Upper lobe of right lung (tissue), 1 donor: ENCODE data around the gene EML4. TPM values are rescaled to one million over a fixed set of nuclear protein-coding genes. Genes with fewer than 3 reads are reported as not detected.

ENCODE experiments used
- ATAC-seq: fragments of 200-7000 bp; cut with Tn5 transposase; one replicate; pipeline ENCODE4 v1.9.1; 2020; ENCODE audit warnings: mild to moderate bottlenecking, moderate library complexity
- DNase-seq: peaks from one replicate; pipeline ENCODE4 v3.0.0-alpha.2; 2020
- H3K27ac ChIP-seq: fragments of 200-600 bp; one replicate; pipeline ENCODE4 v1.8.0; 2022
- H3K27me3 ChIP-seq: fragments of 200-600 bp; one replicate; pipeline ENCODE4 v1.8.0; 2022; ENCODE audit warnings: mild to moderate bottlenecking
- H3K36me3 ChIP-seq: fragments of 200-600 bp; one replicate; pipeline ENCODE4 v1.8.0; 2022
- H3K4me1 ChIP-seq: fragments of 200-600 bp; one replicate; pipeline ENCODE4 v1.8.0; 2022
- H3K4me3 ChIP-seq: fragments of 200-600 bp; one replicate; pipeline ENCODE4 v1.8.0; 2022; ENCODE audit warnings: mild to moderate bottlenecking
- H3K9me3 ChIP-seq: fragments of 200-600 bp; one replicate; pipeline ENCODE4 v1.8.0; 2022
- CTCF ChIP-seq: fragments of 200-600 bp; IDR thresholded peaks from one replicate; pipeline ENCODE4 v1.8.0; 2022; ENCODE audit warnings: antibody characterized with exemption
- intact Hi-C: fragments of 100-400 bp; cut with DNase I; formaldehyde crosslinking; loops from one replicate; pipeline ENCODE4 v1.11.0; 2022
- total RNA-seq: library from RNA; stranded (reverse); fragmentation: NEBNext Ultra II Directional; extraction: Animal tissue kit (Norgen Biotek cat#: 25700); gene quantifications from one replicate; pipeline ENCODE4 v1.2.1, GENCODE V29; 2021
- donor health status: DM: no; HTN: yes; CAD: no; lungs with severe emphysema.

The EML4 gene
- total RNA-seq, 1 donor from 2014 or later = 83.0 TPM

GRCh38 chr2:42183775-42184174, 14.6 kb downstream of the EML4 start:
- Histone ChIP-seq H3K36me3 (no peaks in the 10 kb centered on the region), H3K27me3 (no peaks in the 10 kb centered on the region), H3K9me3 (no peaks in the 10 kb centered on the region), H3K27ac (no peak overlapping the region), H3K4me1 (peaks cover 35% of the 10 kb centered on the region), H3K4me3 (no peak overlapping the region)
- TF ChIP-seq CTCF = no peak
- intact Hi-C loops = no loop called here
- ATAC-seq (no peak), DNase-seq (no peak)

DNA sequence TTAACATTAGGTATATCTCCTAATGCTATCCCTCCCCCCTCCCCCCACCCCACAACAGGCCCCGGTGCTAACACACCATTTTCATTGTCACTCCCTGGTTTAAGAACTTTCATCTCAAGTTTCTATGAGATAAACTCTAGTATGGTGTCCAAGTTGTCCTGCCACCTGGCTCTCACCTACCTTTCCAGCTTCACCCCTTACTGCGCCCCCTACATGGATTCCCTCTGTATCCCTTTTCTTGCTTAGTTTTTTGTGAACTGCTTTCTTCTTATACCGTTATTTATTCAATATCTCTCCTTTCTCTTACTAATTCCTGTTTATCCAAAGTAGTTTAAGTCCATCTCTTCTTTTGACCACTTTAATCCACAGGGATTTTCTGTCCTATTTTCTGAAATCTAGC, 15.2 kb downstream of the EML4 start:
- Histone ChIP-seq H3K9me3 (no peaks in the 10 kb centered on the region), H3K36me3 (no peaks in the 10 kb centered on the region), H3K4me3 (no peak overlapping the region), H3K27ac (no peak overlapping the region), H3K27me3 (no peaks in the 10 kb centered on the region), H3K4me1 (peaks cover 34% of the 10 kb centered on the region)
- no peak for ATAC-seq
- TF ChIP-seq CTCF = no peak
- intact Hi-C loops = no loop called here
- no peak for DNase-seq

DNA sequence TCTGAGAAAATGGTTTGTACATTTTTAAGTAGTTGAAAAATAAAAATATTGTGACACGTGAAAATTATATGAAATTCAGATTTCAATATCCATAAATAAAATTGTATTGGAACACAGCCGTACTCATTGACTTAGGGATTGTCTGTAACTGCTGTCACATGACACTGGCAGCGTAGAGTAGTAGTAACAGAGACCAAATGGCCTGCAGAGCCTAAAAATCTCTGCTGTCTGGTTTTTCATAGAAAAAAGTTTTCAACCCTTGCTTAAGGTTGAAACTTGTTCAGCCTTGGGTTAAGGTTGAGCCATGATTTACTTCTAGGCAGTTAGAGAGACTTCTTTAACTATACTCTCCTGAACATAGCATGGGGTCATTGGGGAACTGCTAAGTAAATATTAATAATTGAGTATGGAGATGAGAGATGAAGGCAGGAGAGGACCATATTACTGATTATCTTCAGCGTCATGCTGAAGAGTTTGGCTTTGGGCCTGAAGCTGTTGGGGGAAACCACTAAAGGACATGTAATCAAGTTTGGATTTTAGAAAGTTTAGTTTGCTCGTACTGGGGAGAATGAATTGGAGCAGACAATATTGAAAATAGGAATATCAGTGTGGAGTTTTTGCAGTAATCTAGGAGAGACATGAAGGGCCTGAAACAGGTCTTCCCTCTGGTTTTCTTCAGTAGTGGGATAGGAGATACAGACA, 16.2 kb downstream of the EML4 start:
- peaks cover 26% of the 10 kb centered on the region for H3K4me1 ChIP-seq
- no peak for DNase-seq
- TF ChIP-seq CTCF = no peak
- H3K4me3 ChIP-seq = no peak overlapping the region
- no peak for ATAC-seq
- no peak overlapping the region for H3K27ac ChIP-seq
- H3K36me3 ChIP-seq = no peaks in the 10 kb centered on the region
- intact Hi-C loops = no loop called here
- no peaks in the 10 kb centered on the region for H3K27me3 ChIP-seq
- H3K9me3 ChIP-seq = no peaks in the 10 kb centered on the region

DNA sequence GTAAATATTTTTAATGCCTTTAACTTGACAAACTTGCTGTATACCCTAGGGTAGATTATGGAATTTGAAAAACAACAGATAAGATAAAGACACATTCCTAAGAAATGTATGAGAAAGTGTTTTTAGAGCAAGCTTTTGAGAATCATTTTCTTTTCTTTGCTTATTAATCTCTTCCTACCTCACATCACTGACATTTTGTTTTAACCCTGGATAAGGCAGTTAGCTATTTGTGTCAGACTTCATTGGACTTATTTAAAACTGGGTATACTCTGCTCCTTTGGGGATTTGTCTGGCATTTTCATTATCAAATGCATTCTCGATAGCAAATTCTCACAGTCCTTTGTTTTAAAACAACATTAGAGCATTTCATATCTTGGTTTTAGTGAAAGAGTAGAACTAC, 17.2 kb downstream of the EML4 start:
- ATAC-seq = no peak
- no peak for DNase-seq
- intact Hi-C loops = no loop called here
- no peak for TF ChIP-seq CTCF
- Histone ChIP-seq H3K9me3 (no peaks in the 10 kb centered on the region), H3K4me1 (peaks cover 23% of the 10 kb centered on the region), H3K27me3 (no peaks in the 10 kb centered on the region), H3K4me3 (no peak overlapping the region), H3K27ac (no peak overlapping the region), H3K36me3 (no peaks in the 10 kb centered on the region)

DNA sequence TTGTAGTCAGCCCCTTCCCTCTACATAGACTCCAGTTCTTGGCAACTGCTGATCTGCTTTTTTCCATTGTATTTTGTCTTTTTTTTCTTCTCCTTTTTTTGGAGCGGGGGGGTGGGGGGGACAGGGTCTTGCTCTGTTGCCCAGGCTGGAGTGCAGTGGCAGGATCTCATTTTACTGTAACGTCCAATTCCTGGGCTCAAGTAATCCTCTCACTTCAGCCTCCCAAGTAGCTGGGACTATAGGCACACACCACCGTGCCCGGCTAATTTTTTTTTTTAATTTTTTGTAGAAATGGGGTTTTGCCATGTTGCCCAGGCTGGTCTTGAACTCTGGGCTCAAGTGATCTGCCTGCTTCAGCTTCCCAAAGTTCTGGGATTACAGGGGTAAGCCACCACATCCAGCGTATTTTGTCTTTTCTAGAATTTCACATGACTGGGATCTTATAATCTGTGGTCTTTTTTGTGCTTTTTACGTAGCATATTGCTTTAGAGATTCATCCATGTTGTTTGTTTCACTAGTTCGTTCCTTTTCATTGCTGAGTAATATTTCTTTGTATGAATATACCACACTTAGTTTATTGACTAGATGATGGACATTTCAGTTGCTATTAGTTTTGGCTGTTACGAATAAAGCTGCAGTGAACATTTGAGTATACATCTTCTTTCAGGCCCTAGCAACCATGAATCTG, 17.9 kb downstream of the EML4 start:
- H3K4me3 ChIP-seq = no peak overlapping the region
- H3K9me3 ChIP-seq = no peaks in the 10 kb centered on the region
- no peak for DNase-seq
- no peak overlapping the region for H3K27ac ChIP-seq
- peaks cover 22% of the 10 kb centered on the region for H3K4me1 ChIP-seq
- intact Hi-C loops = no loop called here
- no peaks in the 10 kb centered on the region for H3K27me3 ChIP-seq
- TF ChIP-seq CTCF = no peak
- H3K36me3 ChIP-seq = no peaks in the 10 kb centered on the region
- ATAC-seq = no peak
